GM11168 (cell line): ENCODE data around the gene YPEL3.

Source experiments
- in situ Hi-C: fragments of 300-500 bp; cut with MboI; formaldehyde crosslinking; loops from one replicate; pipeline ENCODE4 v1.12.0; 2022; ENCODE audit warnings: low sequenced_read_pairs; ENCODE audit not compliant: unreplicated experiment

The YPEL3 gene

DNA sequence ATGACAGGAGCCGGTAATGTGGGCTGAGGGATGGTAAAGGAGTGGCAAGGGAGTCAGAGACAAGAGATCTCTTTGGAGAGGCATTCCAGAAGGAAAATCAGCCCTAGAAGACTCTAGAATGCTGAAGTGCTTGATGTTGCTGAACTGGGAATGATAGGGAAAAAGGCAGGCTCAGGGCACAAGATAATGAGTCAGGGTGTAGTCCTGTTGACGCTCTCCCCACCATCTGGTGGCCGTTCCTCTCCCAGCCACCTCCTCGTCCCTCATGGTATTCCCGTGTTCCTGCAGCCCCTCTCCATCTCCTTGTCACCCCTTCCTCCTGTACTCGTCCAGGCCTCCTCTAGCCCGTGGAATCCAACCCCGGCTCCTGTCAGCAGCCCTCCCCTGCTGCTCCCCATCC is 41.6 kb downstream of the YPEL3 start:
- in situ Hi-C loops: no loop called here

DNA sequence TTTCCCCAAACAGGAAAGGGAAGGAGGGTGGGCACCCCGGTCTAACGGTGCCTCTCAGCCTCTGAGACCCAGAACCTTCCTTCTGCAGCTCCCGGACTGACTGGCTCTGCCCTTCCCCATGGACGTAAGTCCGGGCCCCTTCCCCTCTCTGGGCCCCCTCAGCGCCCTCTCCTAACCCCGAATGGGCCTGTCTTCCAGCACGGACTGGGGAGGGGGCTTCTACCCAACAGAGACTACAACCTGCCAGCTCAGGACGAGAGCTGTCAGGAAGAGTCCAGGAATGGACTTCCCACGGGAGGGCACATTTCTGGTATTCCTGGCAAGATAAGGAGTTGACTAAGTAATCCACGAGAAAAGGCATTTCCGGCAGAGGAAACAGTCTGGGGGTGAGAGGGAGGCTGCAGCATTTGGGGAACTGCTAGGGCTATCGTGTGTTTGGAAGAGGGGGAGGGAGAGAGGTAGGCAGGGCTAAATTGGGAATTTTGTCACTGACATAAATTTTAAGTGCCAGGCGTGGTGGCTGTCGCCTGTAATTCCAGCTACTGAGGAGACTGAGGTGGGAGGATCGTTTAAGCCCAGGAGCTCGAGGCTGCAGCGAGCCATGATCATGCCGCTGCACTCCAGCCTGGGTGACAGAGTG is 42.5 kb downstream of the YPEL3 start:
- in situ Hi-C loops: no loop called here

DNA sequence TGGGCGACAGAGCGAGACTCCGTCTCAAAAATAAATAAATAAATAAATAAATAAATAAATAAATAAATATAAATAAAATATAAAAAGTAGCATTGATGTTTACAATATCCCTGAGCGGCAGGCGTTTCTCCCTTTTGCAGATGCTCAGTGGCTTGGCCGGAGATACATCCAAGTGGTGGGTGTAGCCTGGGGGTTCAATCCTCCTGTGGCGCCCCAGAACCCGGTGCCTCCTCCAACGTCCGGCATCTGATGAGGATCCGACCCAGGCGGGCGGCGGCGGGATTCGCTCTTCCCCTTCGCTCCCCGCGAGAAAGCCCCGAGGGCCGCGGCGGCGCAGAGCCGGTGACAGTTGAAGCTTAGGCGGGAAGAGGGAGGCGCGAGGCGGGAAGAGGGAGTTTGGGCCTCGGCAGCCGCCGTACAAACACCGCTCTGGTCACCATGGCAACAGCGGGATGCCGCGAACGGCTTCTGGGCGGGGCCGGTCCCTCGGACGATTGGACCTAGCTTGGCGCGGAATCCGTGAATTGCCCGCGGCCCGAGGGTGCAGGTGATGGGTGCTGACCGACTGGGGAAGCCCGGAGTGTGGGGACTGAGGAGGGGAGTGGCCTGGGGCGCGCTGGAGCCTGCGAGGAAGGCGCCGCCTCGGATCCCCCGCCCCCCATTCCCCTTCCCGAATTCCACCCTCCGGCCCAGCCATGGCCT is 43.2 kb downstream of the YPEL3 start:
- in situ Hi-C loops: no loop called here

DNA sequence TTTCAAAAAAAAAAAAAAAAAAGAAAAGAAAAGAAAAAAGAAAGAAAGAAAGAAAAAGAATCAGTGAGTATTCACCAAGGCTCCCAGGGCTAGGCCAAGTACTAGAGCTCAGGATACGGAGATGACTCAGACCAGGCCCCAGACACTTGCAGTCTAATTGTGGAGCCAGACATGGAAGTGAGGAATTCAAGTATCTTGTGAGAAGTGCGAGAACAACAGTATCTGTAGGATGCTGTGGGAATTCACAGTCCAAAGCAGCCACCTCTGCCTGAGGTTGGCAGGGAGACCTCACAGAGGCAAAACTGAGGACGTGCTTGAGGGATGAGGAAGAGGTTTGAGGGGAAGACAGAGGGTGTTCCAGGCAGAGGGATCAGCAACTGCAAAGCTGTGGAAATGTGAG is 44.5 kb downstream of the YPEL3 start:
- in situ Hi-C loops: no loop called here

DNA sequence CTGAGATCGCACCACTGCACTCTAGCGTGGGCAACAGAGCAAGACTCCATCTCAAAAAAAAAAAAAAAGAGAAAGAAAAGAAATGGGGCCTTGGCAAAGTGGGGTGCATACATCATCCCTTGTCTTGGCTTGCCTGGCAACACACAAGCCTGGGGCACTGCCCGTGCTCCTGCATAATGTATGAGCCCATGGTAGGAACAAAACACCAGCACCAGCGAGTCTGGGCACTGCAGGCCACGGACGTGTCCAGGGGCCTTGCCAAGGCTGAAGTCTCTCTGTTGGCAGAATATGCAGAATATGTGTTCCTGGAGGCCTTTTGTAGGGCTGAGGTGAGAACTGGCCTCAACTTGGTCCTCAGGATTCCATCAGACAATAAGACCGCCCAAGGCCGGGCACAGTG is 46.1 kb downstream of the YPEL3 start:
- in situ Hi-C loops: no loop called here

DNA sequence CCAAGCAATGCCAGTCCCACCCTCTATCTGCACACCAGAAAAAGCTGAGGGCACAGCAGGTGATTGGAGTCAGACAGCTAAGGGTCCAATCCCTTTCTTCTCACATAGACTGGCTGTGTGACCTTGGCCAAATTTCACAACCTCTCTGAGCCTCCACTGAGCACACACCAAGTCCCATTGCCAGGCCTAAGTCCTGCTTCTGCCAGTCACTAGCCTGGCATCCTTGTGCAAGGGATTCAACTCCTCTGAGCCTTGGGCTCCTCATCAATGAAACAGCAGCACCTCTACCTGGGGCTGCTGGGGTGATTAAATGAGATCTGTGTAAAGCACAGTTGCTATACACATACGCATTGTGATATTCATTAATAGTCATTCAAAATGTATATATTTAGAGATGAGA is 49.4 kb downstream of the YPEL3 start:
- in situ Hi-C loops: no loop called here

DNA sequence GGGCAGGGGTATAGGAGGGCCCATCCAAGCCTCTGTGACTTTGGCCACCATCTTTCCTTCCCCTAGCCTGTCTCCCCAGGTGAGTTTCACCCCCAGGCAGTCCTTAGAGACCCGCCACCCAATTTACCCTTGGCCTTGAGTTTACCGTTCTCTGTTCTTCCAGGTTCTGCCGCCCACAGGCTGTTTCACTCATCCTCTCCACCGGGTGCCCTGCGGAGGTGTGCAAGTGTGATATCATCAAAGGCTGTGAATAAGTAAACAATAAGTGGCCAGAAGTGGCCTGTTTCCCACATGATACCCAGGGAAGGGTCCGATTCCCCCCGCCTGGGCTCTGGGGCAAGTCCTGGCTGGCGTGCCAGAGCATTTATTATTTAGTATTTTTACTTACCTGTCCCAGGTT is 49.8 kb downstream of the YPEL3 start:
- in situ Hi-C loops: no loop called here
